Activated naive CD4-positive, alpha-beta T cell treated with anti-CD3 and anti-CD28 coated beads, Interleukin-2, amount 50 U/mL, for 24 hours (primary cell): ENCODE measurements around the gene ADAMTS2.

Experiments used
- H3K27ac Mint-ChIP-seq: one replicate; pipeline ENCODE4 v1.8.0; 2021; ENCODE audit warnings: mild to moderate bottlenecking, mixed read lengths
- H3K27me3 Mint-ChIP-seq: one replicate; pipeline ENCODE4 v1.8.0; 2021; ENCODE audit warnings: mixed read lengths
- H3K36me3 Mint-ChIP-seq: one replicate; pipeline ENCODE4 v1.8.0; 2021; ENCODE audit warnings: mixed read lengths
- H3K4me1 Mint-ChIP-seq: one replicate; pipeline ENCODE4 v1.8.0; 2021; ENCODE audit warnings: mixed read lengths
- H3K4me3 Mint-ChIP-seq: one replicate; pipeline ENCODE4 v1.8.0; 2021; ENCODE audit warnings: mild to moderate bottlenecking, mixed read lengths
- H3K9me3 Mint-ChIP-seq: one replicate; pipeline ENCODE4 v1.8.0; 2021; ENCODE audit warnings: mixed read lengths

ADAMTS2 gene

GRCh38 chr5:179345433-179346321 lies at the start of gene ADAMTS2:
Gene ADAMTS2, minus strand, starts transcription at chr5:179345461. Its CDS starts 133 bp downstream, at chr5:179345328.
- H3K27me3 Mint-ChIP-seq, result peaks cover 45% of the 10 kb centered on the region
- H3K36me3 Mint-ChIP-seq, result no peaks in the 10 kb centered on the region
- no peaks in the 10 kb centered on the region for H3K9me3 Mint-ChIP-seq
- H3K4me1 Mint-ChIP-seq, result peaks cover 9% of the 10 kb centered on the region
- H3K4me3 Mint-ChIP-seq, result no peak within 1 kb of the TSS
- no peak within 1 kb of the TSS for H3K27ac Mint-ChIP-seq

- H3K9me3 Mint-ChIP-seq, result peaks cover 23% of the 10 kb centered on the region
- H3K4me1 Mint-ChIP-seq, result no peaks in the 10 kb centered on the region
- no peak overlapping the region for H3K4me3 Mint-ChIP-seq
- no peak overlapping the region for H3K27ac Mint-ChIP-seq
- H3K27me3 Mint-ChIP-seq, result peaks cover 6% of the 10 kb centered on the region
- H3K36me3 Mint-ChIP-seq, result peaks cover 6% of the 10 kb centered on the region
These were observed 47.8 kb upstream of the ADAMTS2 start for GRCh38 chr5:179393078-179393477.

DNA sequence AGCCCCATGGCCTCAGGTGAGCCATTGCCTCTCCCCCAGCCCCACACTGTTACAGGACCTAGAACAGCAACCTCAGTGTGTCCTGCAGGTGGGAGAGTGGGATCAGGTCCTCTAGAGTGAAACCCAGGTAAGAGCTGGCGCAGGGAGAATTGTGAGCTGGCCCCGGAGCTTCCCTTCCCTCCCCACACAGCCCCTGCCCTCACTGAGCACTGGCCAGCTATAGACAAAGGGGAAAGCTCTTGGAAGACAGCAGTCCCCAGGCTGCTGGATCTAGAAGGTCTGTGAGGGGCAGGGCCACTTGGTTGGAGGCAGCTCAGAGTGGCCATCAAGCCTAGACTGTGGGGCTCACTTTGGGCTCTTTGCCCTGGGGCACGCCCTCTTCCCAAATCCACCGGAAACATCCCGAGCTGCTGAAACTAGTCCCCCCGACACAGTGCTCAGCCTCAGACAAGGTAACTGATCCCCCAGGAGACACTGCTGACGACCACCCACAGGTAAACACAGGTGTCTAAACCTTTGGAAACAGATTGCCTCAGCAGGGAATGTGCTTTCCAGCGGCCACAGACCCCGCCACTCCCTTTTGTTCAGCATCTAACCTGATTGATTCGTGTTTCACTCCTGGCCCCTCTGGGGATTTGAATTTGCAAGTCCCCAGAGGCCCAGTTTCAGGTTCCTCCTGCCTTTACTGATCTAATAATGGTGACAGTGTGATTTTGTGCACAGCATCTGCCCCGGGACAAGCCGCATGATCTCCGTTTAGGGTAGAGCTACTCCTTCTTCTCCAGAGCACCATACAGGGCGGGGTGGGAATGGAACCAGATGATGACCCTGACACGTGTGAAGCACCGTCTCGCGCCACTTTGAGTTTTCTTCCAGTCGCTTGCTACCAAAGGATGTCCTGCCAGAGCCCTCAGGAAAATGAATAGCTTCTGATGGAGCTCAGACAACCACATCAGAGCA lies 42.2 kb upstream of the ADAMTS2 start:
- Mint-ChIP-seq H3K27me3 (no peaks in the 10 kb centered on the region), H3K4me3 (no peak overlapping the region), H3K36me3 (peaks cover 4% of the 10 kb centered on the region), H3K9me3 (peaks cover 8% of the 10 kb centered on the region), H3K4me1 (no peaks in the 10 kb centered on the region), H3K27ac (no peak overlapping the region)

- H3K27me3 Mint-ChIP-seq, result no peaks in the 10 kb centered on the region
- no peak overlapping the region for H3K4me3 Mint-ChIP-seq
- no peaks in the 10 kb centered on the region for H3K4me1 Mint-ChIP-seq
- peaks cover 6% of the 10 kb centered on the region for H3K9me3 Mint-ChIP-seq
- no peak overlapping the region for H3K27ac Mint-ChIP-seq
- peaks cover 3% of the 10 kb centered on the region for H3K36me3 Mint-ChIP-seq
These were observed 40.7 kb upstream of the ADAMTS2 start for GRCh38 chr5:179385914-179386313.

DNA sequence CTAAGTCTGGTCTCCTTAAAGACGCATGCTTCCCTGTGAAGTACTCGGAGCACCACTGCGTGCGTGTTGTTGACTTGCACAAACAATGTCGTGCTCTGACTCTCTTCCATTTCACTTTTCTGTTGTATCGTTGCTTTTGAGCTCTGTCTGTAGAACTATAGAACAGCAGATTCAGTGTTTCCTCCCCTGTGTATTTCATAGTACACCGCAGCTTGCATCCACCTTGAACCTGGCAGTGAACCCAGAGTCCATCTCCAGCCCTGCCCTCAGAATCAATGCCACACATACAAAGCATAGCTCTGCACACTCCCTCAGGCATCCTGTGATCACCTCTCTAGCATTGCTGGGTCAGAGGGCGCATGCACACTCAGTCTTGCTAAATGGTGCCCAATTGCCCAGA lies 37.2 kb upstream of the ADAMTS2 start:
- Mint-ChIP-seq H3K4me3 (no peak overlapping the region), H3K27ac (no peak overlapping the region), H3K36me3 (no peaks in the 10 kb centered on the region), H3K27me3 (no peaks in the 10 kb centered on the region), H3K4me1 (no peaks in the 10 kb centered on the region), H3K9me3 (no peaks in the 10 kb centered on the region)

- no peaks in the 10 kb centered on the region for H3K9me3 Mint-ChIP-seq
- no peaks in the 10 kb centered on the region for H3K36me3 Mint-ChIP-seq
- H3K4me3 Mint-ChIP-seq, result no peak overlapping the region
- H3K27ac Mint-ChIP-seq, result no peak overlapping the region
- H3K4me1 Mint-ChIP-seq, result no peaks in the 10 kb centered on the region
- no peaks in the 10 kb centered on the region for H3K27me3 Mint-ChIP-seq
These were observed 36.4 kb upstream of the ADAMTS2 start for GRCh38 chr5:179381691-179382090.

DNA sequence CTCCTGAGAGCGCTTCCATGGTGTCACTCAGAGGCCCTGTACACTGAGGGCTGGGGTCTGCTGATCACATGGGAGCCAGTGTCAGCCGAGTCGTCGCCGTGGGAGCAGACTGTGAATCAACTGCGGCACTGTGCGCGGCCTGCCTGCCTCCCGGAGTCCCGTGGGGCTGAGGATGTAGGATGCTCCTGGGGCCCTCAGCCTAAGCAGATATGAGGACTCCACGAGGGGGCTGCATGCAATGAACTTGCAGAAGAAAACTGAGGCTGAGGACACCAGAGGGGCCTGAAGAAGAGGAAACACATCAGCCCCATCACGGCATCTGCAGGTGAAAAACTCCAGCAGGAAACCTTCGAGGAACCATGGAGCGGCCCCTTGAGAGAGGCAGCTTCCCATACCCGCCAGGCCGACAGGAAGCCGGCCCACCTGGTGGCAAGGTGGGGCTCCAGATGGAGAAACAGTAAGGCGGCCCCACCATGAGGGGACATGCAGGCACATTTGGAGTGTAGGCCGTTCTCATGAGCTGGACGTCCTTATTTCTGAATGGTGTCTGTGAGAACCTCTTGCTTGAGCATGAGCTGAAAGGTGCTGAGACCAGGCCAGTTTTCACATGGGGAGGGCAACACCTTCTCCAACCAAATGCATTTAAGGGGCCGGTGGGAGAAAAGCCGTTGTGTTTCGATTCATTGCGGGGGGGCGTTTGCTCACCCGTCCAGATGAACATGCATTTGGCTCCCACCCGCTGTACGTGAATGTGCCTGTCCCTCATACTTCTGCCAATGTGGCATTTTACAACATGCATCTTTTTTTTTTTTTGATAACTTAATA lies 35.2 kb upstream of the ADAMTS2 start:
- Mint-ChIP-seq H3K9me3 (no peaks in the 10 kb centered on the region), H3K4me1 (no peaks in the 10 kb centered on the region), H3K36me3 (no peaks in the 10 kb centered on the region), H3K4me3 (no peak overlapping the region), H3K27me3 (no peaks in the 10 kb centered on the region), H3K27ac (no peak overlapping the region)

DNA sequence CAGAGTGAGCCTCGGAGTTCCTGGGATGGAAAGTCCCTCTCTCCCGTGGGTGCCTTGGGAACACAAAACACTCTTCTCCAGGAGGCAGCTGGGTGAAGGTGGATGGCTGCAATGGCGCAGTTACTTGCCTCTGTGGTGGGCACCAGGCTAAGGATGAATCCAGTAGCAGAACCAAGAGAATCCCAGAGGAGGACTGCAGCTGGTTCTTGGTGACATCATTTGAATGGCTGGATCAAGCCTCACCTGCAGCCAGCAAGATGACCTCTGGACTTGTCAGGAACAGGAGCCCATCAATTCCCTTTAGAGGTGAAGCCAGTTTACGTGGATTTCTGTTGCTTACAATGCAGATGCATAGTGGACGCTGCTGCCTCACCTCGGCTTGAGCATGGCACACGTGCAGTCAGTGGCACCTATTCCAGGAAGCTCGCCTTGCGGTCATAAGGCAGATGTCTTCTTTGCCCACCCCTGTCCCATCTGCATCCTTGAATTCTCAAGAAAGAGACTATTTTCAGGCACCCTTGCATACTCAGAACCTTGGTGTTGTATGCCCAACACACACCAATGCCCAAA lies 34.1 kb upstream of the ADAMTS2 start:
- Mint-ChIP-seq H3K27me3 (no peaks in the 10 kb centered on the region), H3K27ac (no peak overlapping the region), H3K4me3 (no peak overlapping the region), H3K36me3 (no peaks in the 10 kb centered on the region), H3K9me3 (no peaks in the 10 kb centered on the region), H3K4me1 (no peaks in the 10 kb centered on the region)

DNA sequence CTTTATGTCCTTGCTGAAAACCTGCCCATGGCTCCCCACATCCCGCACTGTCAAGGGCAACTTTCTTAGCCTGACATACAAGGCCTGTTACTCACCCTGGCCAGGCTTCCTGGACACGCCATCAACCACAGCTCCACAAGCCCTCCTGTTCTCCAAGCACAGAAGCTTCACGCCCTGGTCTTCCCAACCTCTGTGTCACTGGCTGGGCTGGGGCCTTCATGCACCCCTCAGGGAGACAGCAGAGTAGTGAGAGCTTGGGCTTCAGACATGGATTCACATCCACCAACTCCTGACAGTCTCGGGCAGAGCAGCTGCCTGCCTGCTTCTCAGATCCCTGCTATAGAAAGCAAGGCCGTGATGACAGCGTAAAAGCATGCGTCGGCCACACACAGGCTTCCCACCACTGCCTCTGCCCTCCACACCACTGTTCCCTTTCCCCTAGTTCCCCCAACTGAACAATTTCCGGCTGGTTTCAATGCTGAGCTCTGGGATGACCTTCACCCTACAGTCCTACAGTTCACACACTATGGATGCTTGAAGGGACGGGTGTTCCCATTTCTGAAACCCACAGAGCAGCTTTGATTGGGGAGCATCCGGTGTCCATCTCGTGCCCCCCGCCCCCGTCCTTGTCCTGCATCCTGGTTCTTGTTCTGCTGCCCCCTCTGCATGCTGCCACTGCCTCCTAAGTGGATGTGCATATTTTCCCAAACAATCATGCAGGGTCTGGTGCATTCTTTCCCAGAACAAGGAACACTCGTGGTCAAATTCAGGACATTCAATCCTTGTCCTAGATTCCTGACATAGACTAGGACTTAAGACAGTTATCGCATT lies 33.4 kb upstream of the ADAMTS2 start:
- no peak overlapping the region for H3K4me3 Mint-ChIP-seq
- no peaks in the 10 kb centered on the region for H3K36me3 Mint-ChIP-seq
- no peaks in the 10 kb centered on the region for H3K9me3 Mint-ChIP-seq
- H3K4me1 Mint-ChIP-seq, result no peaks in the 10 kb centered on the region
- H3K27ac Mint-ChIP-seq, result no peak overlapping the region
- no peaks in the 10 kb centered on the region for H3K27me3 Mint-ChIP-seq

- Mint-ChIP-seq H3K27ac (no peak overlapping the region), H3K36me3 (no peaks in the 10 kb centered on the region), H3K4me3 (no peak overlapping the region), H3K9me3 (no peaks in the 10 kb centered on the region), H3K27me3 (no peaks in the 10 kb centered on the region), H3K4me1 (no peaks in the 10 kb centered on the region)
These were observed 32.8 kb upstream of the ADAMTS2 start for GRCh38 chr5:179378116-179378440.

- Mint-ChIP-seq H3K36me3 (no peaks in the 10 kb centered on the region), H3K4me1 (no peaks in the 10 kb centered on the region), H3K27me3 (no peaks in the 10 kb centered on the region), H3K9me3 (no peaks in the 10 kb centered on the region), H3K4me3 (no peak overlapping the region), H3K27ac (no peak overlapping the region)
These were observed 32.3 kb upstream of the ADAMTS2 start for GRCh38 chr5:179377421-179378115.

DNA sequence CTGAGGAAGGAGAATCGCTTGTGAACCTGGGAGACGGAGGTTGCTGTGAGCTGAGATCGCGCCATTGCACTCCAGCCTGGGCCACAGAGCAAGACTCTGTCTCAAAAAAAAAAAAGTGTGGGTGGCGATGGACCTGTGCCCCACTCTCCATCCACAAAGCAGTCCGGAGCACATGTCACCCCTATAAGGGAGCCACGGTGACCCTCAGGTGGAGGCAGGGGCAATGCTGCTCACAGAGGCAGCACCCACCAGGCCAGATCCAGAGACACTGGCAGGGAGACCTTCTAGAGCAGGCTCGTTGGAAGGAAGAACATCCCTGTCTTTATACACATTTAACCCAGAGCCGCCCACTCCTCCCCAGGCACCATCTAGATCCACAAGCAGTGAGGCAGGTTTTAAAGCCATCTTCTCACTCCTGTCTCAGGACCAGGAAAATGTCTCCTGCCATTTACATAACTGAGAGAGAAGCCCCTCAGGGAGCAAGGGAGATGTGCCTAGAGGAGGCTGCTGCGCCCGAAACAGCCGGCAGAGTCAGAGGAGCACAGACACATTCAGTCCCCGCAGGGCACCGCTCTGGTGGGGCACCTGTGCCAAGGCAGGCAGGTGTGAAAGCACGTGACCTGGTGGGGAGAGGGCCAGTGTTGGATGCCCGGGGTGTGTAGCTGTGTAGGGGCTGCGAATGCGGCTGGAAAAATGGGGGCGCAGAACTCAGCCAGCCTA lies 31.6 kb upstream of the ADAMTS2 start:
- H3K36me3 Mint-ChIP-seq, result no peaks in the 10 kb centered on the region
- H3K4me1 Mint-ChIP-seq, result no peaks in the 10 kb centered on the region
- H3K27me3 Mint-ChIP-seq, result no peaks in the 10 kb centered on the region
- H3K4me3 Mint-ChIP-seq, result no peak overlapping the region
- no peaks in the 10 kb centered on the region for H3K9me3 Mint-ChIP-seq
- no peak overlapping the region for H3K27ac Mint-ChIP-seq

GRCh38 chr5:179375831-179376365 lies 30.6 kb upstream of the ADAMTS2 start:
- H3K36me3 Mint-ChIP-seq, result no peaks in the 10 kb centered on the region
- H3K4me3 Mint-ChIP-seq, result no peak overlapping the region
- no peaks in the 10 kb centered on the region for H3K27me3 Mint-ChIP-seq
- no peaks in the 10 kb centered on the region for H3K9me3 Mint-ChIP-seq
- no peak overlapping the region for H3K27ac Mint-ChIP-seq
- H3K4me1 Mint-ChIP-seq, result no peaks in the 10 kb centered on the region
